Right atrium auricular region (tissue), 2 donors: ENCODE results near the gene MAP3K2. TPM values are rescaled to one million over a fixed set of nuclear protein-coding genes. Genes with fewer than 3 reads are reported as not detected.

Experiments used
- DNase-seq: peaks from one replicate; pipeline ENCODE4 v3.0.0-alpha.2; 2019; ENCODE audit warnings: low spot score
- H3K27ac ChIP-seq, 2 donors: fragments of 200-600 bp; sonication (generic); 1 replicate in 1 of 2; 2 replicates in 1 of 2; pipeline ENCODE4 v1.5.1; 2016 to 2019
- H3K27me3 ChIP-seq, 2 donors: fragments of 200-600 bp; sonication (generic); one replicate each; pipeline versions ENCODE4 v1.5.1 to v1.6.0; 2017 to 2019
- H3K36me3 ChIP-seq: fragments of 200-600 bp; sonication (generic); one replicate; pipeline ENCODE4 v1.5.1; 2016
- H3K4me1 ChIP-seq, 2 donors: fragments of 200-600 bp; sonication (generic); one replicate each; pipeline versions ENCODE4 v1.5.1 to v1.6.0; 2017 to 2019
- H3K4me3 ChIP-seq, 2 donors: fragments of 200-600 bp; sonication (generic); 1 replicate in 1 of 2; 2 replicates in 1 of 2; pipeline ENCODE4 v1.5.1; 2017 to 2019; ENCODE audit warnings: mild to moderate bottlenecking in 1 of 2, moderate library complexity in 1 of 2
- H3K9me3 ChIP-seq, 2 donors: fragments of 200-600 bp; sonication (generic); one replicate each; pipeline ENCODE4 v1.5.1; 2019
- CTCF ChIP-seq, 2 donors: fragments of 200-600 bp; sonication (generic); IDR thresholded peaks; one replicate each; pipeline ENCODE4 v1.5.1; 2019; ENCODE audit warnings: antibody characterized with exemption in 2 of 2
- total RNA-seq, 2 donors: library from RNA; depleted of rRNA; stranded (reverse); fragments of >200 nt; gene quantifications; one replicate each; pipeline ENCODE4 v1.1.0, GENCODE V29; 2016

Gene MAP3K2
- total RNA-seq, 2 donors from 2014 or later, result 20.5 to 20.8 TPM

GRCh38 chr2:127429291-127429690, 41.5 kb upstream of the MAP3K2 start:
- Histone ChIP-seq H3K27me3 (no peaks in the 10 kb centered on the region), H3K4me1 (no peaks in the 10 kb centered on the region), H3K4me3 (no peak overlapping the region), H3K9me3 (no peaks in the 10 kb centered on the region), H3K27ac (no peak overlapping the region), H3K36me3 (no peaks in the 10 kb centered on the region)
- DNase-seq, result peak; percentile 18
- no peak for TF ChIP-seq CTCF (IDR thresholded peaks at IDR 0.05)

GRCh38 chr2:127428815-127429109, 41.0 kb upstream of the MAP3K2 start:
- H3K27ac ChIP-seq, result no peak overlapping the region
- DNase-seq, result peak; percentile 30
- no peak overlapping the region for H3K4me3 ChIP-seq
- TF ChIP-seq CTCF (IDR thresholded peaks at IDR 0.05), result no peak
- H3K36me3 ChIP-seq, result no peaks in the 10 kb centered on the region
- H3K27me3 ChIP-seq, result no peaks in the 10 kb centered on the region
- H3K4me1 ChIP-seq, result peaks cover 0 to under 1% of the 10 kb centered on the region in 2 donors
- H3K9me3 ChIP-seq, result no peaks in the 10 kb centered on the region

GRCh38 chr2:127428057-127428814, 40.5 kb upstream of the MAP3K2 start:
- Histone ChIP-seq H3K4me1 (peaks cover 0 to 6% of the 10 kb centered on the region in 2 donors), H3K4me3 (no peak overlapping the region), H3K27ac (no peak overlapping the region), H3K27me3 (peaks cover 0 to 5% of the 10 kb centered on the region in 2 donors), H3K36me3 (no peaks in the 10 kb centered on the region), H3K9me3 (no peaks in the 10 kb centered on the region)
- DNase-seq, result peak; percentile 32
- no peak for TF ChIP-seq CTCF (IDR thresholded peaks at IDR 0.05)

GRCh38 chr2:127427376-127428056, 39.7 kb upstream of the MAP3K2 start:
- peaks cover 0 to 13% of the 10 kb centered on the region in 2 donors for H3K4me1 ChIP-seq
- no peak overlapping the region for H3K4me3 ChIP-seq
- no peak for TF ChIP-seq CTCF (IDR thresholded peaks at IDR 0.05)
- H3K9me3 ChIP-seq, result no peaks in the 10 kb centered on the region
- no peaks in the 10 kb centered on the region for H3K36me3 ChIP-seq
- no peak overlapping the region for H3K27ac ChIP-seq
- peaks cover 0 to 12% of the 10 kb centered on the region in 2 donors for H3K27me3 ChIP-seq
- DNase-seq, result peak; percentile 28

GRCh38 chr2:127426501-127427354, 39.0 kb upstream of the MAP3K2 start:
- Histone ChIP-seq H3K27ac (no peak overlapping the region), H3K4me3 (no peak overlapping the region), H3K36me3 (no peaks in the 10 kb centered on the region), H3K9me3 (no peaks in the 10 kb centered on the region), H3K27me3 (peaks cover 0 to 17% of the 10 kb centered on the region in 2 donors), H3K4me1 (peaks cover 0 to 15% of the 10 kb centered on the region in 2 donors)
- no peak for TF ChIP-seq CTCF (IDR thresholded peaks at IDR 0.05)
- DNase-seq, result peak; percentile 54
